Measurements from ENCODE around the gene DUSP7. TPM values are rescaled to one million over a fixed set of nuclear protein-coding genes. Genes with fewer than 3 reads are reported as not detected.

Gene DUSP7
- total RNA-seq, 1 donor from 2014 or later: 24.9 TPM

DNA sequence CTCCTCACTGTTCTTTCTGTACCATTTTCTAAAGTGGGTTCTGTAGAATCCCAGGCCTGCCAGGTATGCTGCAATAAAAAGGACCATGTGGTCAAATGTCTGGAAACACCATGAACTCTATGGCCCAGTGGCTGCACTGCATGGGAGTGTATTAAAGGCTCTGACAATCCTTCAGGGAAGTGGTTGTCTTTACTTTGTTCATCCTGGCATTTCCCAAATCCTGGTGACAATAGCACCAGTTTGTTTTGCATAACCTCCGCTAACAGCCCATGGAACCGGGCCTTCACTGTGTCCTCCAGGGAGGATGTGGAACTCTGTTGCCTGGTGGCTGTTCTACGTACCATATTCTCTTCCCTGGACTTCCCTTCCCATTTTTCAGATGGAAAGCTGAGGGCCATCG, 11.2 kb upstream of the DUSP7 start:
- H3K4me2 ChIP-seq (ENCODE audit: low read length): no peak overlapping the region
- DNase-seq (ENCODE audit: low read depth): no peak
- H3K4me1 Mint-ChIP-seq (ENCODE audit: low read depth, unreplicated experiment): no peaks in the 10 kb centered on the region

DNA sequence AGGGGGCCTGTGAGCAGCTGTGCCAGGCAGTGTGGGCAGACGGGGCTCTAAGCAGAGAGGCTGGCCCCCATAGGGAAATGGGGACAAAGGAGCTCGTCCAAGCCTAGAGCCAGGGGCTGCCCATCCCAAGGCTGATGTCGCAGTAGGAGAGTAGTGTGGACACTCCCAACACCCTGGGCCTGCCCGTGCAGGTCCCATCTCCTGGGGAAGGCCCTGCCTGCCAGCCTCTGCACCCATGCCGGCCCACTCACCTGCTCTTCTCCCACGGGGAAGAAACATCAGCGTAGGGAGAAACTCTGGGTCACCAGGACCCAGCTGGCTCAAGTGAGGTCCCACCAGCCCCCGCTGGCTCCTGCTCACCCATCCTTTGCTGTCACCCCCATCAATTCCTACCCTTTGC, 10.7 kb upstream of the DUSP7 start:
- H3K4me1 ChIP-seq (ENCODE audit: insufficient read depth, low read length): peaks cover 10% of the 10 kb centered on the region
- Mint-ChIP-seq H3K27ac (ENCODE audit: unreplicated experiment) (no peak overlapping the region), H3K4me1 (ENCODE audit: low read depth, unreplicated experiment) (no peaks in the 10 kb centered on the region), H3K9me3 (ENCODE audit: unreplicated experiment) (no peaks in the 10 kb centered on the region), H3K4me3 (ENCODE audit: unreplicated experiment) (no peak overlapping the region), H3K36me3 (ENCODE audit: low read depth, unreplicated experiment) (peaks cover 2% of the 10 kb centered on the region), H3K27me3 (ENCODE audit: low read depth, unreplicated experiment) (peaks cover 21% of the 10 kb centered on the region)
- H3K9ac ChIP-seq (ENCODE audit: low read length): no peak overlapping the region
- H3K4me2 ChIP-seq (ENCODE audit: low read length): no peak overlapping the region
- H3K4me3 ChIP-seq (ENCODE audit: insufficient read depth, low read depth, low read length): no peak overlapping the region
- H3K27ac ChIP-seq (ENCODE audit: low read depth, low read length): no peak overlapping the region
- H3K36me3 ChIP-seq (ENCODE audit: insufficient read depth, low read length): no peaks in the 10 kb centered on the region
- no peak for DNase-seq (ENCODE audit: low read depth)
- no peaks in the 10 kb centered on the region for H3K27me3 ChIP-seq (ENCODE audit: insufficient read depth, low read length)
- no peaks in the 10 kb centered on the region for H3K79me2 ChIP-seq (ENCODE audit: insufficient read depth, low read length)
- FAIRE-seq: no peak
- no peaks in the 10 kb centered on the region for H3K9me3 ChIP-seq (ENCODE audit: insufficient read depth, low read depth, low read length)
- TF ChIP-seq, protein P1, sequence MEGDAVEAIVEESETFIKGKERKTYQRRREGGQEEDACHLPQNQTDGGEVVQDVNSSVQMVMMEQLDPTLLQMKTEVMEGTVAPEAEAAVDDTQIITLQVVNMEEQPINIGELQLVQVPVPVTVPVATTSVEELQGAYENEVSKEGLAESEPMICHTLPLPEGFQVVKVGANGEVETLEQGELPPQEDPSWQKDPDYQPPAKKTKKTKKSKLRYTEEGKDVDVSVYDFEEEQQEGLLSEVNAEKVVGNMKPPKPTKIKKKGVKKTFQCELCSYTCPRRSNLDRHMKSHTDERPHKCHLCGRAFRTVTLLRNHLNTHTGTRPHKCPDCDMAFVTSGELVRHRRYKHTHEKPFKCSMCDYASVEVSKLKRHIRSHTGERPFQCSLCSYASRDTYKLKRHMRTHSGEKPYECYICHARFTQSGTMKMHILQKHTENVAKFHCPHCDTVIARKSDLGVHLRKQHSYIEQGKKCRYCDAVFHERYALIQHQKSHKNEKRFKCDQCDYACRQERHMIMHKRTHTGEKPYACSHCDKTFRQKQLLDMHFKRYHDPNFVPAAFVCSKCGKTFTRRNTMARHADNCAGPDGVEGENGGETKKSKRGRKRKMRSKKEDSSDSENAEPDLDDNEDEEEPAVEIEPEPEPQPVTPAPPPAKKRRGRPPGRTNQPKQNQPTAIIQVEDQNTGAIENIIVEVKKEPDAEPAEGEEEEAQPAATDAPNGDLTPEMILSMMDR (IDR thresholded peaks at IDR 0.05; ENCODE audit: insufficient read depth, low read depth, low read length): no peak
- no peak for TF ChIP-seq EZH2 (IDR thresholded peaks at IDR 0.05; ENCODE audit: insufficient read depth, low read length)
- no peak overlapping the region for H2AFZ ChIP-seq (ENCODE audit: low read depth, low read length)
- no peaks in the 10 kb centered on the region for H4K20me1 ChIP-seq (ENCODE audit: insufficient read depth, low read length)

More for the DNA sequence above, 11.2 kb upstream of the DUSP7 start:
- no peak overlapping the region for H3K27ac ChIP-seq (ENCODE audit: low read depth, low read length)
- peaks cover 21% of the 10 kb centered on the region for H3K27me3 Mint-ChIP-seq (ENCODE audit: low read depth, unreplicated experiment)
- no peak overlapping the region for H3K27ac Mint-ChIP-seq (ENCODE audit: unreplicated experiment)
- no peaks in the 10 kb centered on the region for H3K79me2 ChIP-seq (ENCODE audit: insufficient read depth, low read length)
- TF ChIP-seq EZH2 (IDR thresholded peaks at IDR 0.05; ENCODE audit: insufficient read depth, low read length): no peak
- TF ChIP-seq, protein P1 (IDR thresholded peaks at IDR 0.05; ENCODE audit: insufficient read depth, low read depth, low read length): no peak
- H2AFZ ChIP-seq (ENCODE audit: low read depth, low read length): peak overlapping the region; percentile 18
- no peaks in the 10 kb centered on the region for H4K20me1 ChIP-seq (ENCODE audit: insufficient read depth, low read length)
- H3K4me3 Mint-ChIP-seq (ENCODE audit: unreplicated experiment): no peak overlapping the region
- H3K9me3 ChIP-seq (ENCODE audit: insufficient read depth, low read depth, low read length): no peaks in the 10 kb centered on the region
- no peaks in the 10 kb centered on the region for H3K27me3 ChIP-seq (ENCODE audit: insufficient read depth, low read length)
- no peaks in the 10 kb centered on the region for H3K9me3 Mint-ChIP-seq (ENCODE audit: unreplicated experiment)
- peaks cover 5% of the 10 kb centered on the region for H3K4me1 ChIP-seq (ENCODE audit: insufficient read depth, low read length)
- peaks cover 2% of the 10 kb centered on the region for H3K36me3 Mint-ChIP-seq (ENCODE audit: low read depth, unreplicated experiment)
- no peaks in the 10 kb centered on the region for H3K36me3 ChIP-seq (ENCODE audit: insufficient read depth, low read length)
- FAIRE-seq: no peak
- H3K4me3 ChIP-seq (ENCODE audit: insufficient read depth, low read depth, low read length): no peak overlapping the region
- H3K9ac ChIP-seq (ENCODE audit: low read length): no peak overlapping the region

DNA sequence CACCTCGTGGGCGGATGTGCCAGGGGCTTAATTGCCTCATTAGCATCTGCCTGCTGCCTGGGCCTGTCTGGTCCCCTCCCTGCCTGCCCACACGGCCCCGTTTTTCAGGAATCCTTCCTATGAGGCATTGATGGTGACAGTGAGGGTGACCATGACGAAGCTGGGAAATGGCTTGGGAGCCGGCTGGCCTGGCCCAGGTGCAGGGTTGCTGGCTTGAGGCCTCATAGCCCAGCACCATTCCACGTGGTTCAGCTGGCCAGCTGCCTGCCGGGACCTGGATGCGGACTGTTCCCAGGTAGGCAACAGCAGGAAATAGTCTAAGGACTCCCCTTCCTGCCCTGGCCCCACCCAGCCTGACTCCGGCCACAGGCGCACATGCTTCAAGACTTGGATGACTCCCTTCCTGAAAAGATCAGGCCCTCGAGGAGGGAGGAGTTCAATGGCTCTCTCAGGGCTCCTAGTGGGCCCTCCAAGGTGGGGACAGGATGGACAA, 8.9 kb upstream of the DUSP7 start:
- Histone ChIP-seq H3K27ac (ENCODE audit: low read depth, low read length) (no peak overlapping the region), H2AFZ (ENCODE audit: low read depth, low read length) (no peak overlapping the region), H3K4me2 (ENCODE audit: low read length) (no peak overlapping the region), H3K4me1 (ENCODE audit: insufficient read depth, low read length) (peaks cover 10% of the 10 kb centered on the region), H3K27me3 (ENCODE audit: insufficient read depth, low read length) (no peaks in the 10 kb centered on the region), H3K9ac (ENCODE audit: low read length) (no peak overlapping the region), H4K20me1 (ENCODE audit: insufficient read depth, low read length) (no peaks in the 10 kb centered on the region), H3K79me2 (ENCODE audit: insufficient read depth, low read length) (no peaks in the 10 kb centered on the region), H3K9me3 (ENCODE audit: insufficient read depth, low read depth, low read length) (no peaks in the 10 kb centered on the region), H3K36me3 (ENCODE audit: insufficient read depth, low read length) (no peaks in the 10 kb centered on the region), H3K4me3 (ENCODE audit: insufficient read depth, low read depth, low read length) (no peak overlapping the region)
- Mint-ChIP-seq H3K9me3 (ENCODE audit: unreplicated experiment) (no peaks in the 10 kb centered on the region), H3K36me3 (ENCODE audit: low read depth, unreplicated experiment) (peaks cover 2% of the 10 kb centered on the region), H3K4me3 (ENCODE audit: unreplicated experiment) (no peak overlapping the region), H3K27ac (ENCODE audit: unreplicated experiment) (no peak overlapping the region), H3K27me3 (ENCODE audit: low read depth, unreplicated experiment) (peaks cover 24% of the 10 kb centered on the region), H3K4me1 (ENCODE audit: low read depth, unreplicated experiment) (no peaks in the 10 kb centered on the region)
- TF ChIP-seq, protein P1 (IDR thresholded peaks at IDR 0.05; ENCODE audit: insufficient read depth, low read depth, low read length): no peak
- no peak for TF ChIP-seq EZH2 (IDR thresholded peaks at IDR 0.05; ENCODE audit: insufficient read depth, low read length)
- FAIRE-seq (no peak), DNase-seq (ENCODE audit: low read depth) (no peak)
